GM12878 (cell line): Measurements from ENCODE around the gene TATDN3.

Experiments used
- CEBPB ChIP-seq, 2 experiments: fragments of 150-350 bp in 1 of 2; IDR thresholded peaks; 2 replicates each; pipeline ENCODE4 v1.6.1; 2012 to 2014; ENCODE audit warnings: low read depth in 2 of 2, low read length in 2 of 2, borderline replicate concordance in 1 of 2, inconsistent platforms in 1 of 2
- EP300 ChIP-seq, 2 experiments: fragments of 150-350 bp in 1 of 2; IDR thresholded peaks; 2 replicates each; pipeline ENCODE4 v1.6.1; 2011 to 2012; ENCODE audit warnings: low read depth in 2 of 2, low read length in 2 of 2, borderline replicate concordance in 1 of 2, improper control_type of control experiment in 1 of 2, inconsistent platforms in 1 of 2; ENCODE audit not compliant: control insufficient read depth in 1 of 2
- MXI1 ChIP-seq: fragments of 150-350 bp; IDR thresholded peaks from 2 replicates; pipeline ENCODE4 v1.6.1; 2011; ENCODE audit warnings: low read depth, mild to moderate bottlenecking, inconsistent platforms, low read length, improper control_type of control experiment
- NRF1 ChIP-seq: conservative IDR thresholded peaks from 2 replicates; pipeline ENCODE4 v1.6.1; 2011; ENCODE audit warnings: mild to moderate bottlenecking, low read depth, low read length, improper control_type of control experiment
- PAX5 ChIP-seq: IDR thresholded peaks from 2 replicates; pipeline ENCODE4 v1.6.1; 2011; ENCODE audit warnings: low read depth, low read length, borderline replicate concordance
- RFX5 ChIP-seq: IDR thresholded peaks from 2 replicates; pipeline ENCODE4 v1.6.1; 2011; ENCODE audit warnings: low read depth, low read length, improper control_type of control experiment
- SP1 ChIP-seq: IDR thresholded peaks from one replicate; pipeline ENCODE4 v1.6.1; 2011; ENCODE audit warnings: low read depth, low read length
- ZNF274 ChIP-seq: IDR thresholded peaks from one replicate; pipeline ENCODE4 v1.8.0; 2011; ENCODE audit not compliant: insufficient read length, insufficient read depth
- TF ChIP-seq, protein P1 (sequence below), 3 experiments: IDR thresholded peaks in 2 of 3; conservative IDR thresholded peaks in 1 of 3; 2 replicates each; pipeline ENCODE4 v1.5.1; 2011; ENCODE audit warnings: low read depth in 3 of 3, low read length in 3 of 3, mild to moderate bottlenecking in 3 of 3, control low read depth in 2 of 3, moderate library complexity in 2 of 3, inconsistent platforms in 1 of 3, mixed read lengths in 1 of 3; ENCODE audit not compliant: control insufficient read depth in 2 of 3, insufficient read depth in 1 of 3; ENCODE audit errors: extremely low read depth in 1 of 3
- TF ChIP-seq, protein P2 (sequence below): IDR thresholded peaks from 2 replicates; pipeline ENCODE4 v1.6.1; 2012; ENCODE audit warnings: low read depth, low read length, improper control_type of control experiment
- TF ChIP-seq, protein P3 (sequence below): IDR thresholded peaks from 2 replicates; pipeline ENCODE4 v1.6.1; 2011; ENCODE audit warnings: low read depth, low read length, improper control_type of control experiment, borderline replicate concordance

DNA sequence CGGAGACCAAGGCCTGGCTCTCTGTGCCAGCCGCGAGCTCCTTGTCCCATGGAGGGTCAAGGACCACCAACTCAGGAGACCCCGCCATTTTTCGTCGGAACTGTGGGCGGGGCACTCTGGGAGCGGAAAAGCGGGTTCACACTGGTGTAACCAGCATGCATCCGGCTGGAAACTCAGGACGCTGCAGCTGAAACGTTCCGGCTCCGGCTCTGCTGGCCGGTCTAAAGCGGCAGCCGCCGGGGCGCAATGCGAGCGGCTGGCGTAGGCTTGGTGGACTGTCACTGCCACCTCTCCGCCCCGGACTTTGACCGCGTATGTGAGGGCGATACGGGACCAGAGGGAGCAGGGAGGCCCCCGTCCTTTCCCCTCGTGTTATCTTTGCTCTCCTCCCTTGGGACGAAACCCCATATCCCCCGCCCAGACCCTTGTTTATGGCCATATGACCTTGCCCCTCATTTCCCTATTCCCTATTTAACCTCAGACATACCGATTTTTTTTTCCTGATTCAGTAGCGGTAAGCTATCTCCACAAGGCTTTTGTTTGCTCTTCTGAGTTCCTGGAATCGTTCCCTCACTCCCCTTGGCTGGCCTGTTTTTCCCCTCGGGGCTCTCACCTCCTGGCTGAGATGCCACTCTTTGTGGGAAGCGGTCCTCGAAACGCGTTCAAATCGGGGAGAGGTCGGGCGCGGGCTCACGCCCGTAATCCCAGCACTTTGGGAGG, at the start of gene TATDN3, which contains the start of gene NSL1:
- peak; percentile 89 for TF ChIP-seq SP1
- TF ChIP-seq EP300 (IDR thresholded peaks at IDR 0.05; ENCODE audit: borderline replicate concordance in 1 of 2, control insufficient read depth in 1 of 2, low read depth in 2 of 2, low read length in 2 of 2): no peak
- TF ChIP-seq NRF1: no peak
- TF ChIP-seq ZNF274: no peak
- TF ChIP-seq PAX5: no peak
- TF ChIP-seq, protein P1, sequence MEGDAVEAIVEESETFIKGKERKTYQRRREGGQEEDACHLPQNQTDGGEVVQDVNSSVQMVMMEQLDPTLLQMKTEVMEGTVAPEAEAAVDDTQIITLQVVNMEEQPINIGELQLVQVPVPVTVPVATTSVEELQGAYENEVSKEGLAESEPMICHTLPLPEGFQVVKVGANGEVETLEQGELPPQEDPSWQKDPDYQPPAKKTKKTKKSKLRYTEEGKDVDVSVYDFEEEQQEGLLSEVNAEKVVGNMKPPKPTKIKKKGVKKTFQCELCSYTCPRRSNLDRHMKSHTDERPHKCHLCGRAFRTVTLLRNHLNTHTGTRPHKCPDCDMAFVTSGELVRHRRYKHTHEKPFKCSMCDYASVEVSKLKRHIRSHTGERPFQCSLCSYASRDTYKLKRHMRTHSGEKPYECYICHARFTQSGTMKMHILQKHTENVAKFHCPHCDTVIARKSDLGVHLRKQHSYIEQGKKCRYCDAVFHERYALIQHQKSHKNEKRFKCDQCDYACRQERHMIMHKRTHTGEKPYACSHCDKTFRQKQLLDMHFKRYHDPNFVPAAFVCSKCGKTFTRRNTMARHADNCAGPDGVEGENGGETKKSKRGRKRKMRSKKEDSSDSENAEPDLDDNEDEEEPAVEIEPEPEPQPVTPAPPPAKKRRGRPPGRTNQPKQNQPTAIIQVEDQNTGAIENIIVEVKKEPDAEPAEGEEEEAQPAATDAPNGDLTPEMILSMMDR (IDR thresholded peaks at IDR 0.05 in 2 of 3, conservative IDR thresholded peaks at IDR 0.05 in 1 of 3; ENCODE audit: control insufficient read depth in 2 of 3, extremely low read depth in 1 of 3, insufficient read depth in 1 of 3, low read depth in 3 of 3, low read length in 3 of 3): no peak
- TF ChIP-seq, protein P2, sequence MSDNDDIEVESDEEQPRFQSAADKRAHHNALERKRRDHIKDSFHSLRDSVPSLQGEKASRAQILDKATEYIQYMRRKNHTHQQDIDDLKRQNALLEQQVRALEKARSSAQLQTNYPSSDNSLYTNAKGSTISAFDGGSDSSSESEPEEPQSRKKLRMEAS: peak; percentile 70; the same call in 1 of the 2 replicates
- TF ChIP-seq RFX5: no peak; the same call in 1 of the 2 replicates
- TF ChIP-seq, protein P3, sequence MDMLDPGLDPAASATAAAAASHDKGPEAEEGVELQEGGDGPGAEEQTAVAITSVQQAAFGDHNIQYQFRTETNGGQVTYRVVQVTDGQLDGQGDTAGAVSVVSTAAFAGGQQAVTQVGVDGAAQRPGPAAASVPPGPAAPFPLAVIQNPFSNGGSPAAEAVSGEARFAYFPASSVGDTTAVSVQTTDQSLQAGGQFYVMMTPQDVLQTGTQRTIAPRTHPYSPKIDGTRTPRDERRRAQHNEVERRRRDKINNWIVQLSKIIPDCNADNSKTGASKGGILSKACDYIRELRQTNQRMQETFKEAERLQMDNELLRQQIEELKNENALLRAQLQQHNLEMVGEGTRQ: no peak
- TF ChIP-seq MXI1: peak; percentile 91
- TF ChIP-seq CEBPB (IDR thresholded peaks at IDR 0.05; ENCODE audit: borderline replicate concordance in 1 of 2, low read depth in 2 of 2, low read length in 2 of 2): peak in 1 of 2 experiments; percentile 29; a peak in 1 of 4 replicates
